Measurements from ENCODE around the gene GTF3C2. TPM values are rescaled to one million over a fixed set of nuclear protein-coding genes. Genes with fewer than 3 reads are reported as not detected.

GTF3C2 gene
- total and polyA plus RNA-seq, 2 of the 13 experiments (the other 11 are each of a cell fraction or from before 2014, with no cell fraction given) = 77.5 to 130 TPM

- TF ChIP-seq NFYC (CRISPR knock-in tag; IDR thresholded peaks at IDR 0.05) = peak; percentile 55; the same call in 1 of the 2 replicates
- TF ChIP-seq, protein P1, sequence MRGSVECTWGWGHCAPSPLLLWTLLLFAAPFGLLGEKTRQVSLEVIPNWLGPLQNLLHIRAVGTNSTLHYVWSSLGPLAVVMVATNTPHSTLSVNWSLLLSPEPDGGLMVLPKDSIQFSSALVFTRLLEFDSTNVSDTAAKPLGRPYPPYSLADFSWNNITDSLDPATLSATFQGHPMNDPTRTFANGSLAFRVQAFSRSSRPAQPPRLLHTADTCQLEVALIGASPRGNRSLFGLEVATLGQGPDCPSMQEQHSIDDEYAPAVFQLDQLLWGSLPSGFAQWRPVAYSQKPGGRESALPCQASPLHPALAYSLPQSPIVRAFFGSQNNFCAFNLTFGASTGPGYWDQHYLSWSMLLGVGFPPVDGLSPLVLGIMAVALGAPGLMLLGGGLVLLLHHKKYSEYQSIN (CRISPR knock-in tag; IDR thresholded peaks at IDR 0.05; ENCODE audit: borderline replicate concordance) = no peak
- TF ChIP-seq MTA3 (CRISPR knock-in tag; IDR thresholded peaks at IDR 0.05) = no peak
- peak; percentile 93; the same call in 1 of the 2 replicates for TF ChIP-seq ZNF10 (CRISPR knock-in tag; IDR thresholded peaks at IDR 0.05; ENCODE audit: borderline replicate concordance, low read depth)
- no peak; the same call in 1 of the 2 replicates for TF ChIP-seq ZNF790 (CRISPR knock-in tag; IDR thresholded peaks at IDR 0.05; ENCODE audit: borderline replicate concordance)
- TF ChIP-seq IKZF5 (CRISPR knock-in tag; IDR thresholded peaks at IDR 0.05) = peak; percentile 98
- peak; percentile 84 for TF ChIP-seq FOXA3 (CRISPR knock-in tag; IDR thresholded peaks at IDR 0.05)
- peak; percentile 95 for TF ChIP-seq ZXDC (CRISPR knock-in tag; IDR thresholded peaks at IDR 0.05)
- TF ChIP-seq IKZF4 (CRISPR knock-in tag; IDR thresholded peaks at IDR 0.05; ENCODE audit: borderline replicate concordance, low read depth, not compliant biosample characterization) = peak; percentile 97
- TF ChIP-seq AKNA (CRISPR knock-in tag; IDR thresholded peaks at IDR 0.05; ENCODE audit: borderline replicate concordance) = peak; percentile 74; the same call in 1 of the 2 replicates
- peak; percentile 85 for TF ChIP-seq RXRB (CRISPR knock-in tag; IDR thresholded peaks at IDR 0.05; ENCODE audit: borderline replicate concordance)
- TF ChIP-seq HOXA7 (CRISPR knock-in tag; IDR thresholded peaks at IDR 0.05) = no peak
- peak; percentile 84 for TF ChIP-seq SRF (IDR thresholded peaks at IDR 0.05; ENCODE audit: low read depth, low read length)
- TF ChIP-seq, protein P2, sequence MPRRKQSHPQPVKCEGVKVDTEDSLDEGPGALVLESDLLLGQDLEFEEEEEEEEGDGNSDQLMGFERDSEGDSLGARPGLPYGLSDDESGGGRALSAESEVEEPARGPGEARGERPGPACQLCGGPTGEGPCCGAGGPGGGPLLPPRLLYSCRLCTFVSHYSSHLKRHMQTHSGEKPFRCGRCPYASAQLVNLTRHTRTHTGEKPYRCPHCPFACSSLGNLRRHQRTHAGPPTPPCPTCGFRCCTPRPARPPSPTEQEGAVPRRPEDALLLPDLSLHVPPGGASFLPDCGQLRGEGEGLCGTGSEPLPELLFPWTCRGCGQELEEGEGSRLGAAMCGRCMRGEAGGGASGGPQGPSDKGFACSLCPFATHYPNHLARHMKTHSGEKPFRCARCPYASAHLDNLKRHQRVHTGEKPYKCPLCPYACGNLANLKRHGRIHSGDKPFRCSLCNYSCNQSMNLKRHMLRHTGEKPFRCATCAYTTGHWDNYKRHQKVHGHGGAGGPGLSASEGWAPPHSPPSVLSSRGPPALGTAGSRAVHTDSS (CRISPR knock-in tag; conservative IDR thresholded peaks at IDR 0.05) = 0 out of 2 replicates have a peak, but pooled peaks have one; percentile 29
- no peak; the same call in none of the 2 replicates for TF ChIP-seq ZNF354B (CRISPR knock-in tag; IDR thresholded peaks at IDR 0.05)
- peak; percentile 98; the same call in 1 of the 2 replicates for TF ChIP-seq BRCA1 (CRISPR knock-in tag; IDR thresholded peaks at IDR 0.05)
Measured at GRCh38 chr2:27370026-27370815, 13.7 kb upstream of the GTF3C2 start, which contains the start of the genes EIF2B4 and SNX17 (continued).
